H9 (cell line): ENCODE measurements around the gene COL19A1. TPM values are rescaled to one million over a fixed set of nuclear protein-coding genes. Genes with fewer than 3 reads are reported as not detected.

Experiments
- DNase-seq: peaks from one replicate; pipeline ENCODE4 v3.0.0-alpha.2; 2017
- H2AFZ ChIP-seq: one replicate; pipeline ENCODE4 v1.6.1; 2013; ENCODE audit warnings: mild to moderate bottlenecking, low read length, control low read depth, moderate library complexity
- H2AK5ac ChIP-seq: 2 replicates; pipeline ENCODE4 v1.6.1; 2013; ENCODE audit warnings: low read length, control low read depth, mixed read lengths; ENCODE audit not compliant: insufficient read length
- H2BK120ac ChIP-seq: one replicate; pipeline ENCODE4 v1.6.1; 2013; ENCODE audit warnings: low read depth, mild to moderate bottlenecking, low read length, control low read depth, inconsistent platforms; ENCODE audit not compliant: poor library complexity, severe bottlenecking
- H2BK12ac ChIP-seq: 2 replicates; pipeline ENCODE4 v1.6.1; 2013; ENCODE audit warnings: low read length, control low read depth, mixed read lengths, low read depth; ENCODE audit not compliant: insufficient read length
- H2BK15ac ChIP-seq: 2 replicates; pipeline ENCODE4 v1.6.1; 2013; ENCODE audit warnings: low read depth, low read length, control low read depth
- H2BK20ac ChIP-seq: one replicate; pipeline ENCODE4 v1.6.1; 2013; ENCODE audit warnings: low read depth, mild to moderate bottlenecking, low read length, control low read depth, inconsistent platforms; ENCODE audit not compliant: poor library complexity, severe bottlenecking
- H2BK5ac ChIP-seq: 2 replicates; pipeline ENCODE4 v1.6.1; 2013; ENCODE audit warnings: low read length, control low read depth, mixed read lengths; ENCODE audit not compliant: insufficient read length
- H3K14ac ChIP-seq: 2 replicates; pipeline ENCODE4 v1.6.1; 2013; ENCODE audit warnings: low read length, control low read depth; ENCODE audit not compliant: insufficient read depth
- H3K18ac ChIP-seq: 2 replicates; pipeline ENCODE4 v1.6.1; 2013; ENCODE audit warnings: low read depth, mild to moderate bottlenecking, mixed read lengths, low read length, control low read depth; ENCODE audit not compliant: insufficient read length
- H3K23ac ChIP-seq: 2 replicates; pipeline ENCODE4 v1.6.1; 2013; ENCODE audit warnings: low read length, control low read depth, mixed read lengths, low read depth; ENCODE audit not compliant: insufficient read length
- H3K23me2 ChIP-seq: 2 replicates; pipeline ENCODE4 v1.6.1; 2013; ENCODE audit warnings: low read depth, mild to moderate bottlenecking, mixed read lengths, low read length, control low read depth; ENCODE audit not compliant: insufficient read length, poor library complexity, severe bottlenecking
- H3K27ac ChIP-seq: 2 replicates; pipeline ENCODE4 v1.5.1; 2013; ENCODE audit warnings: low read length, control low read depth, mixed read lengths, low read depth; ENCODE audit not compliant: insufficient read length
- H3K27me3 ChIP-seq: 2 replicates; pipeline ENCODE4 v1.6.1; 2013; ENCODE audit warnings: low read length, control low read depth, inconsistent platforms; ENCODE audit not compliant: insufficient read depth
- H3K4ac ChIP-seq: 2 replicates; pipeline ENCODE4 v1.6.1; 2013; ENCODE audit warnings: low read depth, mild to moderate bottlenecking, control low read depth, inconsistent platforms, low read length, moderate library complexity
- H3K4me1 ChIP-seq: 2 replicates; pipeline ENCODE4 v1.6.1; 2013; ENCODE audit warnings: low read length, control low read depth, inconsistent platforms; ENCODE audit not compliant: insufficient read depth
- H3K4me2 ChIP-seq: 2 replicates; pipeline ENCODE4 v1.6.1; 2013; ENCODE audit warnings: low read length, control low read depth, mixed read lengths; ENCODE audit not compliant: insufficient read length, insufficient read depth
- H3K56ac ChIP-seq: 2 replicates; pipeline ENCODE4 v1.6.1; 2013; ENCODE audit warnings: low read depth, mild to moderate bottlenecking, mixed read lengths, low read length, control low read depth; ENCODE audit not compliant: insufficient read length
- H3K79me1 ChIP-seq: 2 replicates; pipeline ENCODE4 v1.6.1; 2013; ENCODE audit warnings: low read depth, mild to moderate bottlenecking, moderate library complexity, low read length, control low read depth, inconsistent platforms; ENCODE audit not compliant: insufficient read depth, poor library complexity, severe bottlenecking
- H3K79me2 ChIP-seq: 2 replicates; pipeline ENCODE4 v1.6.1; 2013; ENCODE audit warnings: low read length, control low read depth, inconsistent platforms; ENCODE audit not compliant: insufficient read depth
- H3K9ac ChIP-seq: 2 replicates; pipeline ENCODE4 v1.6.1; 2013; ENCODE audit warnings: low read length, control low read depth, mixed read lengths; ENCODE audit not compliant: insufficient read length; ENCODE audit errors: extremely low read depth
- H3K9me3 ChIP-seq: one replicate; pipeline ENCODE4 v1.6.1; 2013; ENCODE audit warnings: low read depth, low read length, inconsistent platforms; ENCODE audit not compliant: control insufficient read depth
- H3T11ph ChIP-seq: one replicate; pipeline ENCODE4 v1.6.1; 2013; ENCODE audit warnings: mild to moderate bottlenecking, low read length, control low read depth, inconsistent platforms
- H4K20me1 ChIP-seq: one replicate; pipeline ENCODE4 v1.6.1; 2013; ENCODE audit not compliant: control insufficient read depth, insufficient read length, insufficient read depth
- H4K5ac ChIP-seq: 2 replicates; pipeline ENCODE4 v1.6.1; 2013; ENCODE audit warnings: low read depth, mild to moderate bottlenecking, mixed read lengths, low read length, control low read depth; ENCODE audit not compliant: insufficient read length
- H4K8ac ChIP-seq: replicated peaks from 2 replicates; pipeline ENCODE4 v1.6.1; 2013; ENCODE audit warnings: low read length, control low read depth, mixed read lengths, low read depth; ENCODE audit not compliant: insufficient read length
- H4K91ac ChIP-seq: 2 replicates; pipeline ENCODE4 v1.6.1; 2013; ENCODE audit warnings: low read depth, mild to moderate bottlenecking, moderate library complexity, mixed read lengths, low read length, control low read depth; ENCODE audit not compliant: insufficient read length
- H3K27ac Mint-ChIP-seq, 3 experiments: 2 replicates in 2 of 3; 3 replicates in 1 of 3; pipeline ENCODE4 v1.8.0; 2020 to 2021; ENCODE audit warnings: mixed read lengths in 3 of 3, mild to moderate bottlenecking in 1 of 3, moderate library complexity in 1 of 3
- H3K27me3 Mint-ChIP-seq: 2 replicates; pipeline ENCODE4 v1.8.0; 2021; ENCODE audit warnings: low read depth, mild to moderate bottlenecking, moderate library complexity, mixed read lengths
- H3K36me3 Mint-ChIP-seq, 3 experiments: 2 replicates in 2 of 3; 3 replicates in 1 of 3; pipeline ENCODE4 v1.8.0; 2020 to 2021; ENCODE audit warnings: low read depth in 3 of 3, mixed read lengths in 3 of 3; ENCODE audit not compliant: insufficient read depth in 1 of 3
- H3K4me1 Mint-ChIP-seq, 2 experiments: 2 replicates each; pipeline ENCODE4 v1.8.0; 2020; ENCODE audit warnings: mixed read lengths in 2 of 2
- H3K4me3 Mint-ChIP-seq, 2 experiments: 2 replicates in 1 of 2; 3 replicates in 1 of 2; pipeline ENCODE4 v1.8.0; 2020 to 2021; ENCODE audit warnings: mild to moderate bottlenecking in 2 of 2, mixed read lengths in 2 of 2, moderate library complexity in 1 of 2
- H3K9me3 Mint-ChIP-seq, 2 experiments: 2 replicates in 1 of 2; 3 replicates in 1 of 2; pipeline ENCODE4 v1.8.0; 2020; ENCODE audit warnings: mild to moderate bottlenecking in 2 of 2, mixed read lengths in 2 of 2, moderate library complexity in 1 of 2
- WGBS: extraction: QIAGEN DNeasy Blood & Tissue Kit; methylation state at CpG from one replicate; pipeline ENCODE4 v1.1.7; 2013; ENCODE audit warnings: missing lambda C conversion rate, low lambda C conversion rate, mixed read lengths; ENCODE audit not compliant: insufficient read length; ENCODE audit errors: extremely low coverage; 5-methylcytosine and 5-hydroxymethylcytosine counted together
- total RNA-seq: library from RNA; stranded (reverse); gene quantifications from 2 replicates; pipeline ENCODE4 v1.2.1, GENCODE V29; 2021
- TF ChIP-seq, protein P1 (sequence below): fragments of 200-600 bp; sonication (generic); conservative IDR thresholded peaks from 3 replicates; pipeline ENCODE4 v1.8.0; 2021; ENCODE audit warnings: antibody characterized with exemption, mild to moderate bottlenecking

The COL19A1 gene
- total RNA-seq, 1 experiment from 2014 or later: not detected

DNA sequence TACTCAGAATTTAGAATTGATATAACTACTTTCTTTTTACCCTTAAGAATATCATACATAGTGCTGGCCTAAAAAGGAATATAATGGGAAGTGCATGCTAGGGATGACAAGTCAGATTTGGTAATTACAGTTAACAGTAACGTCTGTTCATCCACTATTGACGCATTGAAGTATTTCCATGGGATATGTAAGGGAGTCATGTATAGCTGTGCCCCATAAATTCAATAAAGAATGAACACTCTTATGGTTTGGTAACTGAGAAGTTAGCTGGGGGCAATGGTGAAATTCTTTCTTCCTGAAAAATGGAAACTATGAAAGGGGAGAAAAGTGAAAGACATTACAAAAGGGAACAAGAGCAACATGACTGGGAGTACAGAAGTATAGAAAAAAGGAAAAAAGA lies 2.6 kb upstream of the COL19A1 start:
- Histone ChIP-seq H2AK5ac (no peak overlapping the region), H2BK20ac (no peak overlapping the region), H4K5ac (no peak overlapping the region), H3K9ac (no peak overlapping the region), H3K23me2 (peaks cover 13% of the 10 kb centered on the region), H3K4ac (no peak overlapping the region), H2BK12ac (no peak overlapping the region), H3K18ac (no peak overlapping the region), H3K4me1 (no peaks in the 10 kb centered on the region), H4K8ac (no peak overlapping the region), H3K9me3 (no peaks in the 10 kb centered on the region), H2AFZ (no peak overlapping the region), H3K27me3 (peaks cover 16% of the 10 kb centered on the region; the same call in 1 of the 2 replicates), H3K4me2 (no peak overlapping the region), H2BK15ac (no peak overlapping the region), H3T11ph (no peak overlapping the region), H2BK120ac (no peak overlapping the region), H3K79me1 (no peaks in the 10 kb centered on the region), H3K14ac (no peak overlapping the region), H3K79me2 (no peaks in the 10 kb centered on the region), H3K23ac (no peak overlapping the region), H4K20me1 (no peaks in the 10 kb centered on the region), H2BK5ac (no peak overlapping the region), H3K56ac (no peak overlapping the region), H4K91ac (no peak overlapping the region), H3K27ac (no peak overlapping the region)
- WGBS: no CpG with 5 or more reads among the region's 2 CpGs
- Mint-ChIP-seq H3K4me1 (peaks cover 21 to 23% of the 10 kb centered on the region in 2 experiments), H3K36me3 (no peaks in the 10 kb centered on the region), H3K27me3 (peaks cover 46% of the 10 kb centered on the region), H3K27ac (no peak overlapping the region), H3K9me3 (no peaks in the 10 kb centered on the region), H3K4me3 (no peak overlapping the region)
- TF ChIP-seq, protein P1, sequence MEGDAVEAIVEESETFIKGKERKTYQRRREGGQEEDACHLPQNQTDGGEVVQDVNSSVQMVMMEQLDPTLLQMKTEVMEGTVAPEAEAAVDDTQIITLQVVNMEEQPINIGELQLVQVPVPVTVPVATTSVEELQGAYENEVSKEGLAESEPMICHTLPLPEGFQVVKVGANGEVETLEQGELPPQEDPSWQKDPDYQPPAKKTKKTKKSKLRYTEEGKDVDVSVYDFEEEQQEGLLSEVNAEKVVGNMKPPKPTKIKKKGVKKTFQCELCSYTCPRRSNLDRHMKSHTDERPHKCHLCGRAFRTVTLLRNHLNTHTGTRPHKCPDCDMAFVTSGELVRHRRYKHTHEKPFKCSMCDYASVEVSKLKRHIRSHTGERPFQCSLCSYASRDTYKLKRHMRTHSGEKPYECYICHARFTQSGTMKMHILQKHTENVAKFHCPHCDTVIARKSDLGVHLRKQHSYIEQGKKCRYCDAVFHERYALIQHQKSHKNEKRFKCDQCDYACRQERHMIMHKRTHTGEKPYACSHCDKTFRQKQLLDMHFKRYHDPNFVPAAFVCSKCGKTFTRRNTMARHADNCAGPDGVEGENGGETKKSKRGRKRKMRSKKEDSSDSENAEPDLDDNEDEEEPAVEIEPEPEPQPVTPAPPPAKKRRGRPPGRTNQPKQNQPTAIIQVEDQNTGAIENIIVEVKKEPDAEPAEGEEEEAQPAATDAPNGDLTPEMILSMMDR: no peak
- DNase-seq: no peak
